Pancreas (tissue), 10 donors: ENCODE data around the gene RUFY1. TPM values are rescaled to one million over a fixed set of nuclear protein-coding genes. Genes with fewer than 3 reads are reported as not detected.
A peak's percentile ranks its signal among the peaks of the same experiment; 100 is the strongest.
"Not testable (repeated sequence)": the region's sequence is repeated elsewhere in the genome, so short reads cannot be mapped to it uniquely, and the experiment has no call there.

Source experiments
- ATAC-seq, 4 donors: fragments of 200-7000 bp; cut with Tn5 transposase; one replicate each; pipeline versions ENCODE4 v1.8.0 to v1.9.1; 2020; ENCODE audit warnings: mild to moderate bottlenecking in 4 of 4, moderate library complexity in 4 of 4
- DNase-seq, 6 donors: peaks; one replicate each; pipeline ENCODE4 v3.0.0-alpha.2; 2020
- FAIRE-seq: peaks from 2 replicates; lab custom pipeline; 2012; peaks lifted over from hg19 to GRCh38; lab: Jason Lieb, UNC
- H3K27ac ChIP-seq, 4 donors: fragments of 200-600 bp; sonication (generic); 1 replicate in 3 of 4; 2 replicates in 1 of 4; pipeline versions ENCODE4 v1.5.0 to v1.8.0; 2020
- H3K27me3 ChIP-seq, 4 donors: fragments of 200-600 bp; one replicate each; pipeline ENCODE4 v1.8.0; 2021
- H3K36me3 ChIP-seq, 3 donors: fragments of 200-600 bp; sonication (generic) in 1 of 3; one replicate each; pipeline versions ENCODE4 v1.5.0 to v1.8.0; 2020 to 2021
- H3K4me1 ChIP-seq, 3 donors: fragments of 200-600 bp; one replicate each; pipeline ENCODE4 v1.8.0; 2021
- H3K4me3 ChIP-seq, 4 donors: fragments of 200-600 bp; sonication (generic) in 2 of 4; one replicate each; pipeline versions ENCODE4 v1.5.0 to v1.8.0; 2020 to 2021
- H3K9me3 ChIP-seq, 4 donors: fragments of 200-600 bp; one replicate each; pipeline ENCODE4 v1.8.0; 2021
- CTCF ChIP-seq, 4 donors: fragments of 200-600 bp; sonication (generic) in 3 of 4; IDR thresholded peaks; one replicate each; pipeline versions ENCODE4 v1.5.0 to v1.8.0; 2021; ENCODE audit warnings: antibody characterized with exemption in 4 of 4
- WGBS, 2 donors: extraction: QIAGEN DNeasy Blood & Tissue Kit; methylation state at CpG; one replicate each; pipeline ENCODE4 v1.1.7; 2013; 5-methylcytosine and 5-hydroxymethylcytosine counted together
- intact Hi-C, 3 donors: fragments of 100-400 bp; cut with DNase I; formaldehyde crosslinking; loops; one replicate each; pipeline versions ENCODE4 v1.11.1 to v1.14.2; 2022
- polyA plus RNA-seq, 2 donors: library from polyadenylated mRNA; stranded (reverse); fragments of 200-250 nt; gene quantifications; one replicate each; pipeline ENCODE4 v1.2.3, GENCODE V29; 2013
- total RNA-seq, 6 donors: library from RNA; stranded (reverse); fragmentation: NEBNext Ultra II Directional in 4 of 6; extraction: Animal tissue kit (Norgen Biotek cat#: 25700) in 4 of 6; gene quantifications; one replicate each; pipeline versions ENCODE4 v1.2.1 to v1.2.4, GENCODE V29; 2021 to 2023
- donor health status: healthy with polysubstance abuse.
- donor health status: DM: no; HTN: no; CAD: no; lungs with moderate emphysema.
- donor health status: DM: no; HTN: no; CAD: no.
- donor health status: control.
- donor health status: control.
- donor health status: Bipolar disorder and iron deficiency.
- donor health status: DM: yes; HTN: yes; CAD: no.
- donor health status: DM: no; HTN: no; CAD: no.
- donor health status: DM: no; HTN: no; CAD: no.
- donor health status: DM: yes; HTN: yes; CAD: no.

The RUFY1 gene
- total and polyA plus RNA-seq, 8 donors = 16.4 to 35.8 (median 17.9) TPM

- DNase-seq = peak in 1 of 6 donors; percentile 47
- not testable (repeated sequence) for FAIRE-seq
- H3K4me3 ChIP-seq = peak overlapping the region in 1 of 4 donors; percentile 25
Observed at GRCh38 chr5:179634370-179635172, 84.2 kb downstream of the RUFY1 start.

GRCh38 chr5:179639296-179639695, 88.9 kb downstream of the RUFY1 start:
- WGBS, 2 donors = 94% methylated on average over 11 of the region's 11 CpGs
- DNase-seq, H3K9me3 ChIP-seq, H3K4me1 ChIP-seq, intact Hi-C loops, H3K36me3 ChIP-seq, H3K27ac ChIP-seq, H3K4me3 ChIP-seq, H3K27me3 ChIP-seq, FAIRE-seq, ATAC-seq: not testable (repeated sequence)

More at GRCh38 chr5:179634370-179635172, 84.2 kb downstream of the RUFY1 start:
- H3K27me3 ChIP-seq, H3K9me3 ChIP-seq, H3K27ac ChIP-seq, intact Hi-C loops, H3K36me3 ChIP-seq, H3K4me1 ChIP-seq: not testable (repeated sequence)
- peak; percentile 94 to 98 (median 96) for ATAC-seq
- WGBS, 2 donors = 7% methylated on average over 9 of the region's 49 CpGs; no CpG with 5 or more reads in 1 of the 2 donors

- ATAC-seq, H3K27ac ChIP-seq, intact Hi-C loops, FAIRE-seq, H3K4me3 ChIP-seq, H3K9me3 ChIP-seq, H3K4me1 ChIP-seq, H3K27me3 ChIP-seq, H3K36me3 ChIP-seq: not testable (repeated sequence)
- DNase-seq = peak in 1 of 6 donors; percentile 0
- WGBS, 2 donors = no CpG with 5 or more reads among the region's 4 CpGs
Observed at GRCh38 chr5:179641745-179642144, 91.4 kb downstream of the RUFY1 start.

- ATAC-seq, H3K36me3 ChIP-seq, H3K27me3 ChIP-seq, H3K9me3 ChIP-seq, intact Hi-C loops, FAIRE-seq, H3K4me3 ChIP-seq, H3K27ac ChIP-seq, H3K4me1 ChIP-seq: not testable (repeated sequence)
- DNase-seq = peak in 1 of 6 donors; percentile 16
- WGBS, 2 donors = 72 to 80% methylated on average over 15 to 17 of the region's 17 CpGs
Observed at GRCh38 chr5:179642626-179643025, 92.3 kb downstream of the RUFY1 start.

- H3K36me3 ChIP-seq, intact Hi-C loops, H3K27me3 ChIP-seq, H3K4me1 ChIP-seq, ATAC-seq, H3K27ac ChIP-seq, FAIRE-seq, H3K4me3 ChIP-seq, H3K9me3 ChIP-seq: not testable (repeated sequence)
- peak in 2 of 6 donors; percentile 13 to 21 for DNase-seq
- 75 to 79% methylated on average over 13 to 16 of the region's 16 CpGs for WGBS, 2 donors
Observed at GRCh38 chr5:179643141-179643920, 93.0 kb downstream of the RUFY1 start.

GRCh38 chr5:179644766-179645165, 94.4 kb downstream of the RUFY1 start:
- intact Hi-C loops, H3K27me3 ChIP-seq, H3K36me3 ChIP-seq, H3K4me1 ChIP-seq, FAIRE-seq, ATAC-seq, H3K4me3 ChIP-seq, H3K27ac ChIP-seq, H3K9me3 ChIP-seq: not testable (repeated sequence)
- peak in 1 of 6 donors; percentile 30 for DNase-seq
- 86 to 88% methylated on average over 4 of the region's 5 CpGs for WGBS, 2 donors

- Histone ChIP-seq H3K9me3 (no peaks in the 10 kb centered on the region), H3K4me3 (no peak overlapping the region), H3K36me3 (no peaks in the 10 kb centered on the region), H3K27ac (no peak overlapping the region), H3K27me3 (no peaks in the 10 kb centered on the region), H3K4me1 (no peaks in the 10 kb centered on the region)
- intact Hi-C loops = no loop called here
- FAIRE-seq = no peak
- TF ChIP-seq CTCF (IDR thresholded peaks at IDR 0.05) = no peak
- no peak for ATAC-seq
- WGBS, 2 donors = 75 to 85% methylated on average over 9 of the region's 9 CpGs
- DNase-seq = no peak
Observed at GRCh38 chr5:179648410-179648809, 98.1 kb downstream of the RUFY1 start.

GRCh38 chr5:179649166-179649703, 98.9 kb downstream of the RUFY1 start:
- H3K27me3 ChIP-seq, H3K36me3 ChIP-seq, H3K9me3 ChIP-seq, H3K27ac ChIP-seq, H3K4me3 ChIP-seq, H3K4me1 ChIP-seq, intact Hi-C loops, FAIRE-seq: not testable (repeated sequence)
- ATAC-seq (peak in 1 of 4 donors; percentile 11), DNase-seq (peak in 1 of 6 donors; percentile 34)
- WGBS, 2 donors = 57 to 74% methylated on average over 6 to 10 of the region's 10 CpGs

- H3K9me3 ChIP-seq, H3K4me1 ChIP-seq, ATAC-seq, intact Hi-C loops, H3K4me3 ChIP-seq, H3K27ac ChIP-seq, H3K27me3 ChIP-seq, DNase-seq, FAIRE-seq, H3K36me3 ChIP-seq: not testable (repeated sequence)
- WGBS, 2 donors = 93 to 95% methylated on average over 11 to 24 of the region's 26 CpGs
Observed at GRCh38 chr5:179650245-179650644, 99.9 kb downstream of the RUFY1 start.

- 63 to 89% methylated on average over 2 of the region's 2 CpGs for WGBS, 2 donors
- H3K27me3 ChIP-seq, DNase-seq, H3K27ac ChIP-seq, H3K4me1 ChIP-seq, FAIRE-seq, intact Hi-C loops, H3K36me3 ChIP-seq, H3K9me3 ChIP-seq, ATAC-seq, H3K4me3 ChIP-seq: not testable (repeated sequence)
Observed at GRCh38 chr5:179653135-179653534, 102.8 kb downstream of the RUFY1 start.
